ENCODE measurements around the gene MKLN1.

DNA sequence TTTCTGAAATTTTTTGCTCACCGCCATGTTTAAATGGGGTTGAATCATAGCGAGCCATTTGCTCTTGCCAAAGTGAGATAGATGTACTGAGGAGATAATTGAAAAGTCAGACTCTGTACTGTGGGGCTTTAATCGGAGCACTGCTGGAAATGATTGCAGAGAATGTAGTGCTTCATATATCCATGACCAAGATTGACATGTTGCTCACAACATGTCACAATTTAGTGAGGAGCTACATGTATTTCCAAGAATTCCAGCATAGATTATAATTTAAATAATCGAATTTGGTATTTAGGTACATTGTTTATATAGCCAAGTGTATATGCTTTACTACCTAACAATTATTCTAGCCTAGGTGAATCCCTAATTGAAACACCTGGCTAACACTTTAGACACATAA is 162.2 kb downstream of the MKLN1 start:
- TF ChIP-seq, protein P1, sequence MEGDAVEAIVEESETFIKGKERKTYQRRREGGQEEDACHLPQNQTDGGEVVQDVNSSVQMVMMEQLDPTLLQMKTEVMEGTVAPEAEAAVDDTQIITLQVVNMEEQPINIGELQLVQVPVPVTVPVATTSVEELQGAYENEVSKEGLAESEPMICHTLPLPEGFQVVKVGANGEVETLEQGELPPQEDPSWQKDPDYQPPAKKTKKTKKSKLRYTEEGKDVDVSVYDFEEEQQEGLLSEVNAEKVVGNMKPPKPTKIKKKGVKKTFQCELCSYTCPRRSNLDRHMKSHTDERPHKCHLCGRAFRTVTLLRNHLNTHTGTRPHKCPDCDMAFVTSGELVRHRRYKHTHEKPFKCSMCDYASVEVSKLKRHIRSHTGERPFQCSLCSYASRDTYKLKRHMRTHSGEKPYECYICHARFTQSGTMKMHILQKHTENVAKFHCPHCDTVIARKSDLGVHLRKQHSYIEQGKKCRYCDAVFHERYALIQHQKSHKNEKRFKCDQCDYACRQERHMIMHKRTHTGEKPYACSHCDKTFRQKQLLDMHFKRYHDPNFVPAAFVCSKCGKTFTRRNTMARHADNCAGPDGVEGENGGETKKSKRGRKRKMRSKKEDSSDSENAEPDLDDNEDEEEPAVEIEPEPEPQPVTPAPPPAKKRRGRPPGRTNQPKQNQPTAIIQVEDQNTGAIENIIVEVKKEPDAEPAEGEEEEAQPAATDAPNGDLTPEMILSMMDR (conservative IDR thresholded peaks at IDR 0.05; ENCODE audit: low read length): no peak
- TF ChIP-seq EZH2phosphoT487 (IDR thresholded peaks at IDR 0.05; ENCODE audit: borderline replicate concordance, low read depth, low read length): no peak
